GM12874 (cell line): ENCODE results near the gene GGNBP2.

ENCODE experiments used
- TF ChIP-seq, protein P1 (sequence below): IDR thresholded peaks from 2 replicates; pipeline ENCODE4 v1.5.1; 2011; ENCODE audit warnings: low read depth, mild to moderate bottlenecking, control low read depth, low read length, moderate library complexity; ENCODE audit not compliant: insufficient read depth

GGNBP2 gene, protein sequence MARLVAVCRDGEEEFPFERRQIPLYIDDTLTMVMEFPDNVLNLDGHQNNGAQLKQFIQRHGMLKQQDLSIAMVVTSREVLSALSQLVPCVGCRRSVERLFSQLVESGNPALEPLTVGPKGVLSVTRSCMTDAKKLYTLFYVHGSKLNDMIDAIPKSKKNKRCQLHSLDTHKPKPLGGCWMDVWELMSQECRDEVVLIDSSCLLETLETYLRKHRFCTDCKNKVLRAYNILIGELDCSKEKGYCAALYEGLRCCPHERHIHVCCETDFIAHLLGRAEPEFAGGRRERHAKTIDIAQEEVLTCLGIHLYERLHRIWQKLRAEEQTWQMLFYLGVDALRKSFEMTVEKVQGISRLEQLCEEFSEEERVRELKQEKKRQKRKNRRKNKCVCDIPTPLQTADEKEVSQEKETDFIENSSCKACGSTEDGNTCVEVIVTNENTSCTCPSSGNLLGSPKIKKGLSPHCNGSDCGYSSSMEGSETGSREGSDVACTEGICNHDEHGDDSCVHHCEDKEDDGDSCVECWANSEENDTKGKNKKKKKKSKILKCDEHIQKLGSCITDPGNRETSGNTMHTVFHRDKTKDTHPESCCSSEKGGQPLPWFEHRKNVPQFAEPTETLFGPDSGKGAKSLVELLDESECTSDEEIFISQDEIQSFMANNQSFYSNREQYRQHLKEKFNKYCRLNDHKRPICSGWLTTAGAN

DNA sequence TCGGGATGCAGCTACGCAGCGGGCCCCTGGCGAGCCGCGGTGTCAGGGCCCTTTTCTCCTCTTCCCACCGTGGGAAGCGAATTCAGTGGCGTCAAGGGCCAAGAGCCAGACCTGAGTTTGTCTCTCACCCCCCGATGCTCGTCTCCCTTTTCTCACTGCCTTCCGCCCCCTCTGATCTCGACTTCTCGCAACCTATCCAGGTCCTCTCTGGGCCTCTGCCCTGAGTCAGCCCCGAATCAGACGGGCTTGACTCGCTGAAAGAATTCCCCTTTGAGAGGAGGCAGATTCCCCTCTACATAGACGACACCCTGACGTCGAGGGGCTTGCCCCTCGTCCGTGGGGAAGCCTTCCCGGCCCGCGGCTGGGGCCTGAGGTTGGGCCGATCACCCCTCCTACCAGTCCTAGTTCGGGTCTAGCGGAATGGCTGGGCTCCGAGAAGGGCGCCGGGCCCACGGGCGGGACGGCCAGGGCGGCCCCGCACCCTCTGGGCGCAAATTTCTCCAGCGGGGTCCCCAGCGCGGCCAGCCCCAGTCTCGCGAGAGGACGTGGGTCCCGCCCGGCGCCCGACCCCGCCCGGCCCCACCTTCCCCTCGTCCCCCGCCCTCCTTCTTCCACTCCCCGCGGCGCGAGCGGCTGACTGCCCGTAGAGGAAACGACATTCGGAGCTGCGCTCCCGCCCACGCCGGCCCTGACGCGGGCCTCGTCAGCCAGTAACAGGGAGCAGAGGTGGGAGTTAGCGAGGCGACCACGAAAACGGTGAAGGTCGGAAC is at the start of gene GGNBP2:
TSS of gene GGNBP2 (plus strand) at position 613 of the 770 bp plus-strand sequence. CDS start 806 bp downstream, outside the sequence.
- TF ChIP-seq, protein P1, sequence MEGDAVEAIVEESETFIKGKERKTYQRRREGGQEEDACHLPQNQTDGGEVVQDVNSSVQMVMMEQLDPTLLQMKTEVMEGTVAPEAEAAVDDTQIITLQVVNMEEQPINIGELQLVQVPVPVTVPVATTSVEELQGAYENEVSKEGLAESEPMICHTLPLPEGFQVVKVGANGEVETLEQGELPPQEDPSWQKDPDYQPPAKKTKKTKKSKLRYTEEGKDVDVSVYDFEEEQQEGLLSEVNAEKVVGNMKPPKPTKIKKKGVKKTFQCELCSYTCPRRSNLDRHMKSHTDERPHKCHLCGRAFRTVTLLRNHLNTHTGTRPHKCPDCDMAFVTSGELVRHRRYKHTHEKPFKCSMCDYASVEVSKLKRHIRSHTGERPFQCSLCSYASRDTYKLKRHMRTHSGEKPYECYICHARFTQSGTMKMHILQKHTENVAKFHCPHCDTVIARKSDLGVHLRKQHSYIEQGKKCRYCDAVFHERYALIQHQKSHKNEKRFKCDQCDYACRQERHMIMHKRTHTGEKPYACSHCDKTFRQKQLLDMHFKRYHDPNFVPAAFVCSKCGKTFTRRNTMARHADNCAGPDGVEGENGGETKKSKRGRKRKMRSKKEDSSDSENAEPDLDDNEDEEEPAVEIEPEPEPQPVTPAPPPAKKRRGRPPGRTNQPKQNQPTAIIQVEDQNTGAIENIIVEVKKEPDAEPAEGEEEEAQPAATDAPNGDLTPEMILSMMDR = no peak

DNA sequence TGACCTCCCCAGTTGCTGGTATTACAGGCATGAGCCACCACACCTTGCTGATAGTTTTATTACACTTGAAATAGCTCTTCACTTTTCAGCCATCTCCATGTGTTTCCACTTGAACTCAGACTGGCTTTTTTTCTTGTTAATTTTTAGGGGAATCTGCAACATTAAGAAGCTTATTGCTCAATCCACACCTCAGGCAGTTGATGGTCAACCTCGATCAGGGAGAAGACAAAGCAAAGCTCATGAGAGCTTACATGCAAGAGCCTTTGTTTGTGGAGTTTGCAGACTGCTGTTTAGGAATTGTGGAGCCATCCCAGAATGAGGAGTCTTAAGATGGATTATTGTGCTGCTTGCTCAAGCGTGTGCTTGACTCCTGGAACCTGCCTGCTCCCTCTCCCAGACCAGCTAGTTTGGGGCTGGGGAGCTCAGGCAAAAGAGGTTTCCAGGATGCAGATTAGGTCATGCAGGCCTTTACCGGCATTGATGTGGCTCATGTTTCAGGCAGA is 49.6 kb upstream of the GGNBP2 start:
- TF ChIP-seq, protein P1 = no peak

DNA sequence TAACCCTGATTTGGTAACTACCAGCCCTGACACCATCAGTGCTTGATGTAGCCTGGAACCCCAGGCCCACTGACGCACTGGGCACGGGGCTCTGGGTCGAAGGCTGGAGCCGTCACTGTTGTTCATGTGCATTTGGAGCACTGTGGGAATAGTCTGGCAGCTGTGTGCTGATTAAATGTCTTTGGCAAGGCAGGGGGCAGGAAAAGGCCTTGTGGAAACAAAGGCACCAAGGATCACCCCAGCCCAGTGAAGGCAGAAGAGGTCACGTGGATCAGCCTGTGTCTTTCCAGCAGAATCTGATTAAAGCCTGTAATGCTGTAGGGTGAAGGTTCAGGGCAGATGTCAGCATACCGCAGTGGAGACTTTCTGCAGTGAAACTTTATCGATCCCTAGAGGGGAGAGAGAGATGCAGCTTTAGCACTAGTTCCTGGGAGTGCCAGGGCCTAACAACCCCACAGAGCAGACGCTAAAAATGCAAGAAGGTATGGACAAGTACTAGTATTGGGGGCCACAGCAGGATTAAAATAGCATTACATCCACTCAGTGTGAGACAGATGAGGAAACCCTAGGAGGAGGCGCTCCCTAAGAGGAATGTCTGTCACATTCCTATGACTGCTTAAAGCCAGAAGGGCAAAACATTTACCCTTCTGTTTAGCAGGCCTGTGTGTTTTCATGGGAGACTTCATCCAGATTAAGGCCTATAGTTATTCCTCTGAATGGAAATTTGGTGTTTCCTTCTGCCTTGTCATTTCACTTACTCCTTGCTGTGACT is 48.5 kb upstream of the GGNBP2 start:
- TF ChIP-seq, protein P1 = no peak

DNA sequence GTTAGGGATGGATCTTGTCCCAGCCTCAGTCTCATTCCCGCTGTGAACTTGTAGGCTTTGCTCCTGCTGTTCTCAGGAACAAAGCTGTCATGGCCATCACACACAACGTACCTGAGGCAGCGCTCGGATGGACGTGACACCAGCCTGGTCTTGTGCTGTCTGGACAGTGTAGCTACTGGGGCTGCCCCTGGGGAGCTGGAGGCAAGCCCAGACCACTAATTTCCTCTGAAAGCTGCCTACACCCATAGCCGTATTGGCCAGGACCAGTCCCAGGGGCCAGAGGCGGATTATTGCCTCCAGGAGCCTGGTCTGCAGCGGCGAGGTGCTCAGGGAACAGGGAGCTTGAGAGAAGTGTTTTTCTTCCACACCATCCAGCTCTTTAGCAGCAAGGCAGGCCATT is 46.6 kb upstream of the GGNBP2 start:
- TF ChIP-seq, protein P1 = no peak

DNA sequence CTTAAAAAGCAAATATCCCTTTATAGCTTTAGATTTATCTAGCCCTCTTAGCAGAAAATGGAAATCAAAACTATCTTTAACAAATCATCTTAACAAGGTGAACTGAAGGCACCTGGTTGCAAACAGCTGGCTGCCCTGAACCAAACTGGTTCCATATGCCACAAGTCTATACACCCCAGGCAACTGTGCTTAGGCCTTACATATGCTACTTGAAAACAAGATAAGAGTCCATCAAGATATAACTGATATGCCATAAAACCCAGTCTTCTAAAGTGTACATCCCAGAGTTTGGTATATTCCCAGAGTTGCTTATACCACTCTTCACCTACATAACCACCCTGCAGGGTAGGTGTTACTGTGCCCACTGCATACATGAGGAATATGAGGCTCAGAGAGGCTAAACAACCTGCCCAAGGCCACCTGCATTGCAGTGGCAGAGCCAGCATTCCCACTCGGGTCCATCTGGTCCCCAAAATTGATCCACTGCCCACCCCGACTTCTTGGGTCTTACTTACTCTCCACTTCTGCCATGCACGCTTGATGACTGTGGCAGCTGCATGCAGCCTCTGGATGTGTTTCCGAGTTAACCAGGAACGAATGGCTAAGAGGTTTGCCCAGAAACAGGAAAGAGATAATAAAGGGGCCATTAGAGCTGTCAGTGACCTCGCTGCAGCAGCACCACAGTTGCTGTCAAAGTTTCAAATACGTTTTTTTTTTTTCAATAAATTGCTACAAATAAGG is 46.0 kb upstream of the GGNBP2 start:
- TF ChIP-seq, protein P1 = no peak

DNA sequence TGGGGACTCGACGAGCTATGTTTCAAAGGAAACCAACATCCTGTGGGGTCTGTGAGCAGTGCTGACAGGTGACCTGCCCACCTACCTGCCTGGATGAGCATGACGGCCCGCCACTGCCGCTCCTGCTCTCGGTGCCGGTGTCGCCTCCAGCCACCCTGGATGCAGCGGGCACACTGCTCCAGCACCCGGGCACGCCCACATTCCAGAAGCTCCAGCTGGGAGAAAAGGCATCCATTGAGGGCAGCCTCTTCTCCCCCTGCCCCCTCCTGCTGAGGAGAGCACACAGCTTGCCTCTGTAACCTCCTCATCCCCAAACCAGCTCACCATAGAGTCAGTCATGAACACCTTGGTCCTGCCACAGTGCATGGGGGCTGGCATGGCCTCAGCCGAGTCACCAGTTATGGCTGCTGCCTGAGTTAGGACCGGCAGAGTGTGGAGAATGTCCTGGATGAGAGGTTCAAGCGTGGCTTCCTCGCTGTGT is 43.9 kb upstream of the GGNBP2 start:
- TF ChIP-seq, protein P1 = no peak
